ENCODE results near the gene UBR4. TPM values are rescaled to one million over a fixed set of nuclear protein-coding genes. Genes with fewer than 3 reads are reported as not detected.
A peak's percentile ranks its signal among the peaks of the same experiment; 100 is the strongest.
"Not testable (repeated sequence)": the region's sequence is repeated elsewhere in the genome, so short reads cannot be mapped to it uniquely, and the experiment has no call there.

Gene UBR4
- total RNA-seq, 2 experiments from 2014 or later, result 98.6 to 101 TPM

GRCh38 chr1:19199329-19199968 lies 10.6 kb downstream of the UBR4 start:
- peaks cover 18% of the 10 kb centered on the region for H3K4me1 Mint-ChIP-seq
- H3K36me3 Mint-ChIP-seq (ENCODE audit: low read depth), result peaks cover 51% of the 10 kb centered on the region
- no peak for DNase-seq
- H3K27ac Mint-ChIP-seq, result no peak overlapping the region
- H3K4me3 Mint-ChIP-seq, result no peak overlapping the region
- no peaks in the 10 kb centered on the region for H3K27me3 Mint-ChIP-seq
- CTCF ChIA-PET, result interaction anchor here (1.1 kb wide), 1 partner anchor 462 kb away, joined by 3 read pairs; no protein-coding TSS in a partner anchor
- no peaks in the 10 kb centered on the region for H3K9me3 Mint-ChIP-seq
- POLR2A ChIA-PET, result interaction anchor here (0.7 to 2.8 kb wide), 2 partner anchors 11 to 26 kb away, joined by 3 to 15 read pairs; partner anchors contain the start of gene UBR4

GRCh38 chr1:19198820-19199219 lies 11.2 kb downstream of the UBR4 start:
- no peak overlapping the region for H3K27ac Mint-ChIP-seq
- no peaks in the 10 kb centered on the region for H3K9me3 Mint-ChIP-seq
- H3K36me3 Mint-ChIP-seq (ENCODE audit: low read depth), result peaks cover 54% of the 10 kb centered on the region
- no peak for DNase-seq
- ChIA-PET CTCF (no interaction called here), POLR2A (interaction anchor here (0.7 to 2.8 kb wide), 3 partner anchors 11 to 26 kb away, joined by 3 to 15 read pairs (median 3); partner anchors contain the start of gene UBR4)
- no peaks in the 10 kb centered on the region for H3K27me3 Mint-ChIP-seq
- peaks cover 17% of the 10 kb centered on the region for H3K4me1 Mint-ChIP-seq
- no peak overlapping the region for H3K4me3 Mint-ChIP-seq

GRCh38 chr1:19197845-19198244 lies 12.2 kb downstream of the UBR4 start:
- CTCF ChIA-PET, result no interaction called here

GRCh38 chr1:19196331-19196730 lies 13.7 kb downstream of the UBR4 start:
- Mint-ChIP-seq H3K4me1 (no peaks in the 10 kb centered on the region), H3K4me3 (no peak overlapping the region), H3K36me3 (ENCODE audit: low read depth) (peaks cover 71% of the 10 kb centered on the region), H3K27ac (no peak overlapping the region), H3K9me3 (no peaks in the 10 kb centered on the region), H3K27me3 (no peaks in the 10 kb centered on the region)
- ChIA-PET CTCF (interaction anchor here (1.1 kb wide), 1 partner anchor 45 kb away, joined by 3 read pairs; no protein-coding TSS in a partner anchor), POLR2A (interaction anchor here (0.9 to 1.0 kb wide), 2 partner anchors 10 to 12 kb away, joined by 5 read pairs; no protein-coding TSS in a partner anchor)
- no peak for DNase-seq

More at GRCh38 chr1:19197845-19198244, 12.2 kb downstream of the UBR4 start:
- Mint-ChIP-seq H3K27me3 (no peaks in the 10 kb centered on the region), H3K4me1 (peaks cover 12% of the 10 kb centered on the region), H3K4me3 (no peak overlapping the region), H3K9me3 (no peaks in the 10 kb centered on the region), H3K36me3 (ENCODE audit: low read depth) (peaks cover 64% of the 10 kb centered on the region), H3K27ac (no peak overlapping the region)
- POLR2A ChIA-PET, result interaction anchor here (1.3 kb wide), 1 partner anchor 17 kb away, joined by 3 read pairs; no protein-coding TSS in a partner anchor
- no peak for DNase-seq

- Mint-ChIP-seq H3K36me3 (ENCODE audit: low read depth) (peaks cover 70% of the 10 kb centered on the region), H3K4me3 (no peak overlapping the region), H3K27ac (no peak overlapping the region), H3K4me1 (peaks cover 2% of the 10 kb centered on the region), H3K27me3 (no peaks in the 10 kb centered on the region), H3K9me3 (no peaks in the 10 kb centered on the region)
- ChIA-PET CTCF (no interaction called here), POLR2A (no interaction called here)
- DNase-seq, result no peak
These were observed 17.1 kb downstream of the UBR4 start for GRCh38 chr1:19193004-19193403.

GRCh38 chr1:19191811-19192210 lies 18.3 kb downstream of the UBR4 start:
- Mint-ChIP-seq H3K27me3 (no peaks in the 10 kb centered on the region), H3K27ac (no peak overlapping the region), H3K36me3 (ENCODE audit: low read depth) (peaks cover 69% of the 10 kb centered on the region), H3K9me3 (no peaks in the 10 kb centered on the region), H3K4me1 (peaks cover 3% of the 10 kb centered on the region), H3K4me3 (no peak overlapping the region)
- CTCF ChIA-PET, result interaction anchor here (0.9 kb wide), 1 partner anchor 11 kb away, joined by 4 read pairs; no protein-coding TSS in a partner anchor
- no peak for DNase-seq
- POLR2A ChIA-PET, result no interaction called here

GRCh38 chr1:19190468-19190867 lies 19.6 kb downstream of the UBR4 start:
- no peak for DNase-seq
- Mint-ChIP-seq H3K4me3 (no peak overlapping the region), H3K9me3 (no peaks in the 10 kb centered on the region), H3K27me3 (no peaks in the 10 kb centered on the region), H3K27ac (no peak overlapping the region), H3K36me3 (ENCODE audit: low read depth) (peaks cover 72% of the 10 kb centered on the region), H3K4me1 (peaks cover 14% of the 10 kb centered on the region)
- ChIA-PET CTCF (no interaction called here), POLR2A (no interaction called here)

GRCh38 chr1:19189270-19189669 lies 20.8 kb downstream of the UBR4 start:
- Mint-ChIP-seq H3K27ac (no peak overlapping the region), H3K4me3 (no peak overlapping the region), H3K4me1 (peaks cover 16% of the 10 kb centered on the region), H3K9me3 (no peaks in the 10 kb centered on the region), H3K27me3 (no peaks in the 10 kb centered on the region), H3K36me3 (ENCODE audit: low read depth) (peaks cover 79% of the 10 kb centered on the region)
- ChIA-PET CTCF (no interaction called here), POLR2A (no interaction called here)
- DNase-seq, result no peak

- peaks cover 16% of the 10 kb centered on the region for H3K4me1 Mint-ChIP-seq
These were observed 22.2 kb downstream of the UBR4 start for GRCh38 chr1:19187852-19188251.

GRCh38 chr1:19186001-19186400 lies 24.1 kb downstream of the UBR4 start:
- peaks cover 82% of the 10 kb centered on the region for H3K36me3 Mint-ChIP-seq (ENCODE audit: low read depth)
- peak overlapping the region; percentile 2 for H3K27ac Mint-ChIP-seq
- no peak overlapping the region for H3K4me3 Mint-ChIP-seq
- DNase-seq, result no peak
- ChIA-PET CTCF (interaction anchor here (0.6 to 0.7 kb wide), 2 partner anchors 20 to 87 kb away, joined by 3 to 4 read pairs; no protein-coding TSS in a partner anchor), POLR2A (interaction anchor here (1.4 kb wide), 1 partner anchor 10 kb away, joined by 5 read pairs; no protein-coding TSS in a partner anchor)
- H3K9me3 Mint-ChIP-seq, result no peaks in the 10 kb centered on the region
- no peaks in the 10 kb centered on the region for H3K27me3 Mint-ChIP-seq
- peaks cover 23% of the 10 kb centered on the region for H3K4me1 Mint-ChIP-seq

More at GRCh38 chr1:19187852-19188251, 22.2 kb downstream of the UBR4 start:
- no peak overlapping the region for H3K27ac Mint-ChIP-seq
- peaks cover 79% of the 10 kb centered on the region for H3K36me3 Mint-ChIP-seq (ENCODE audit: low read depth)
- H3K27me3 Mint-ChIP-seq, result no peaks in the 10 kb centered on the region
- POLR2A ChIA-PET, result no interaction called here
- DNase-seq, result no peak
- no peaks in the 10 kb centered on the region for H3K9me3 Mint-ChIP-seq
- no peak overlapping the region for H3K4me3 Mint-ChIP-seq
- CTCF ChIA-PET, result no interaction called here

GRCh38 chr1:19182223-19182622 lies 27.8 kb downstream of the UBR4 start:
- no peak overlapping the region for H3K4me3 Mint-ChIP-seq
- no peaks in the 10 kb centered on the region for H3K27me3 Mint-ChIP-seq
- ChIA-PET CTCF (no interaction called here), POLR2A (no interaction called here)
- H3K27ac Mint-ChIP-seq, result no peak overlapping the region
- no peaks in the 10 kb centered on the region for H3K9me3 Mint-ChIP-seq
- H3K4me1 Mint-ChIP-seq, result peaks cover 43% of the 10 kb centered on the region
- peaks cover 79% of the 10 kb centered on the region for H3K36me3 Mint-ChIP-seq (ENCODE audit: low read depth)
- DNase-seq, result no peak

GRCh38 chr1:19180265-19180657 lies 29.8 kb downstream of the UBR4 start:
- H3K4me3 Mint-ChIP-seq, H3K9me3 Mint-ChIP-seq, H3K27me3 Mint-ChIP-seq: not testable (repeated sequence)
- peak; percentile 17 for DNase-seq
- peaks cover 32% of the 10 kb centered on the region for H3K4me1 Mint-ChIP-seq
- H3K36me3 Mint-ChIP-seq (ENCODE audit: low read depth), result peaks cover 78% of the 10 kb centered on the region
- ChIA-PET CTCF (interaction anchor here (0.9 to 1.7 kb wide), 14 partner anchors 10 to 474 kb away, joined by 3 to 13 read pairs (median 4); no protein-coding TSS in a partner anchor), POLR2A (interaction anchor here (0.7 to 2.2 kb wide), 6 partner anchors 8 to 75 kb away, joined by 3 to 5 read pairs (median 3); no protein-coding TSS in a partner anchor)
- peak overlapping the region; percentile 77 for H3K27ac Mint-ChIP-seq

- no peaks in the 10 kb centered on the region for H3K9me3 Mint-ChIP-seq
- POLR2A ChIA-PET, result interaction anchor here (0.7 to 2.2 kb wide), 9 partner anchors 8 to 75 kb away, joined by 3 to 5 read pairs (median 3); no protein-coding TSS in a partner anchor
- H3K27ac Mint-ChIP-seq, result peak overlapping the region; percentile 66
- CTCF ChIA-PET, result interaction anchor here (0.7 to 1.7 kb wide), 15 partner anchors 10 to 474 kb away, joined by 3 to 13 read pairs (median 4); no protein-coding TSS in a partner anchor
- peak; percentile 50 for DNase-seq
- no peak overlapping the region for H3K4me3 Mint-ChIP-seq
- H3K4me1 Mint-ChIP-seq, result peaks cover 30% of the 10 kb centered on the region
- peaks cover 77% of the 10 kb centered on the region for H3K36me3 Mint-ChIP-seq (ENCODE audit: low read depth)
- no peaks in the 10 kb centered on the region for H3K27me3 Mint-ChIP-seq
These were observed 30.3 kb downstream of the UBR4 start for GRCh38 chr1:19179597-19180264.
